ENCODE measurements around the gene RANBP17.
A peak's percentile ranks its signal among the peaks of the same experiment; 100 is the strongest.
"Not testable (repeated sequence)": the region's sequence is repeated elsewhere in the genome, so short reads cannot be mapped to it uniquely, and the experiment has no call there.

The RANBP17 gene
- total RNA-seq, result 0.36 to 1.4 reads per million in 2 donors

DNA sequence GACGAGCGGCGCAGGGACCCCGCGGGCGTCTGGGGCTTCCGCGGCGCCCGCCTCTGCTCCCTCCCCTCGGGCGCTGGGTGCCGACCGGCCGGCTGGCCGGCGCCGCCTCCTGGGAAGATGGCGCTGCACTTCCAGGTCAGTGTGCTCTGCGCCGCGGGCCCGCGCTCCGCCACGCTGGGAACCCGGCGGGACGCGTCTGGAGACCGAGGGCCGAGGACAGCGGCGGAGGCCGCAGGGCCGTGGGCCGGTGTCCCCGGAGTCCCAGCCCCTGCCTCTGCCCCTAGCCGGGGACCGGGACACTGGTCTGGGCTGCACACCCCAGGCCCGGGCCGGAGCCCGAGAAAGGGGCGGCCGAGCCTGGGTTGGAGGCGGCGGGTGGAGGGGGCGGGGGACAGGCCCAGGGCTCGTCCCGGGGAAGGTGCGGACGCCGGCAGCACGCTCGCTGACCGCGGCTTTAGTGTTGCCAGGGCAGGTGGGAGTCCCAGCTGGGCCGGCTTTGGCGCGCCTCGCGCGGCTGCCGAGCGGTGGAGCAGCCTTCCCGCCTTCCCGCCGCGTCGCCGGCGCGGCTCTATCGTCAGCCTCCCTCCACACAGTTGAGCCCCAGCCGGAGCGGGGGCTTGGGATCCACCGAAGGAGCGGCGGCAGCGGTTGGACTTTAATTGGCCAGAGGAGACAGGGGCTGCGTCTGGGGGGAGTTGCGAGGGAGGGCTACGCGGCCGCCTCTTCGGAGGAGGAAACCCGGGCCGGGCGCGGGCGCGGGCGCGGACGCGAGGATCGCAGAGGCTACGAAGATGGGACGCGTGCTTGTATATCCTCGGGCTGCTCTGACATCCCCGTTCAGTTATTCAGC lies at the start of gene RANBP17:
RANBP17 (plus strand) TSS at position 102 of the 850 bp plus-strand sequence.
- DNase-seq, result peak; percentile 7

DNA sequence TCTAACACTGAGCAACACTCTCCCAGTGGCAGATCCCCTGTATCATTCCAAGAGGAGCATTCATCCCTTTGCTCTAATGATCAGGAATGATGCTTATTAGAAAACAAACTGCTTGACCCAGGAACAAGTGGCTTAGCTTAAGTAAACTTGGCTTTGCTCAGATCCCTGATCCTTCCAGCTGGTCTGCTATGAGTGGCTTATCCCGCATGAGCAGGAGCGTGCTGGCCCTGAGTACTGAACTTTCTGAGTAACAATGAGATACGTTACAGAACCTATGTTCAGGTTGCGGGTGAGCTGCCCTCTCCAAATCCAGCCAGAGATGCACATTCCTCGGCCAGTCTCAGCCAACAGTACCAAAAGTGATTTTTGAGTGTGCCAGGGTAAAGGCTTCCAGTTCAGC lies 48.6 kb upstream of the RANBP17 start:
- no peak for DNase-seq

- DNase-seq, result no peak
These were observed 44.6 kb upstream of the RANBP17 start for GRCh38 chr5:170817195-170817594.

- no peak for DNase-seq
These were observed 43.6 kb upstream of the RANBP17 start for GRCh38 chr5:170818232-170818631.

- no peak for DNase-seq
These were observed 42.0 kb upstream of the RANBP17 start for GRCh38 chr5:170819824-170820223.

DNA sequence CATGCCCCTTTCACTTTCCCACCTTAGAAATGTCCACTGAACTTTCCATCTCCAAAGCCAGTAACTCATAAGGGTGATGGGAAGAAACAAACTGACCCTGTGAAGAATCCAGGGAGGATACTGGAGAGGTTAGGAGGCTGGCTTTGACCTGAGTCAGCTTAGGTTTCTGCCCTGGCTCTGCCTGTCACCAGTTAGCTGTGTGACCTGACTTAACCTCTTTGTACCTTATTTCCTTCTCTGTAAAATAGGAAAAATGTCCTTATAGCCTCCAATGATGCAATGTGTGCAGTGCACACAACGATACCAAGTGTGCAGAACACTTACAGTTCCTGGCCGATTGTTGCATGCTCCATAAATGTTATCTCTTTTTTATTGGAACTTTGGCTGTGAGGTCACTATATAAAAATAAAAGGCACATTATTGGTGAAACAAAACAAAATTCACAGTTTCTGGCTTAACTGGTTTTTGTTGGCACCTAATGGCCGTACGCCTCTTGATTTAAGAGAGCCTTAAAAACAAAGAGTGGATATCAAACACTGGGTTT lies 40.5 kb upstream of the RANBP17 start:
- DNase-seq, result no peak

DNA sequence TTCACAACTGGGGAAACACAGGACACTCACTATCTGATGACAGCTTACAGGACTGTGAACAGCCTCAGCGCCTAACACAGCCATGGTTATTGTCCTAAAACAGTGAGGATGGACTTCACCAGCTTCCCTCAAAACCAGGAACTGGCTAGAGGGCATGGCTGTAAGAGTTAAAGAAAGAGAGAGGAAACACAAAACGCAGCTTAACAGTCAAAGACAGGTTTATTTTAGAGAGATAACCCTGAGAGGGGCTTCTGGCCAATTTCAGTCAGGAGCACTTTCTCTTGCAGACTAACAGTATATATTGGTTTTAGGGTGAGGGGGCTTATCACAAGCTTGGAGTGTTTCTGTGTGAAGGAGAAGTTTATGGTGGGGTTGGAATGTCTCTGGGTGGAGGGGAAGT lies 35.7 kb upstream of the RANBP17 start:
- DNase-seq, result no peak

DNA sequence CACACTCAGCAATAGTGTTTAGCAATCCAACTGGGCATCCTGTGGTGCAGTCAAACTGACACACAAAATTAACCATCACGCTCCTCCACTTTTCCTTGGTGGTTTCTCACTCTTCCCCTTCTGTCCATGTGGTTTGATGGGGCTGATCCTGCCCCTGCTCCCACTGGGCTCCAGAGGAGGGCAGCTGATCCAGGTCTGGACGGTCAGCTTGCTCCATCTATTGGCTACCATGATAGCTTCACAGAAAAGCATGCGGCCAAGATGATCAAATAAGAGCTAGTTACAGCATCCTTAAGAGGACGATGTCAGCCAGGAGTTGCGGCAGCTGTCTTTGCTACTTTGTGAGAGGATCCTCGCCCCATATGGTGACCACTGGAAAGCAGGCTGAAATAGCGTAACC lies 29.6 kb upstream of the RANBP17 start:
- no peak for DNase-seq

DNA sequence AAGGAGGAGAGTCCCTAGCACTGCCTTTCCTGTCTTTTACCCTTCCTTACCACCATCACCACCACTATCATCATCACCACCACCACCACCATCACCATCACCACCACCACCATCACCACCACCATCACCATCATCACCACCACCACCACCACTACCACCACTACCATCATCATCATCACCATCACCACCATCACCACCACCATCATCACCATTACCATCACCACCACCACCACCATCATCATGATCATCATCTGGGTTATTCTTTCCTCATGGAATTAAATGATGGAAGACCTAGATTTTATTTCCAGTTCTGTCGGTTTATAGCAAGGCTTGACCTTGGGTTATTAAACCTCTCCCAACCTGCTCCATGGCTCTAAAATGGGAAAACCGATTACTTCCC lies 27.8 kb upstream of the RANBP17 start:
- DNase-seq, result not testable (repeated sequence)

DNA sequence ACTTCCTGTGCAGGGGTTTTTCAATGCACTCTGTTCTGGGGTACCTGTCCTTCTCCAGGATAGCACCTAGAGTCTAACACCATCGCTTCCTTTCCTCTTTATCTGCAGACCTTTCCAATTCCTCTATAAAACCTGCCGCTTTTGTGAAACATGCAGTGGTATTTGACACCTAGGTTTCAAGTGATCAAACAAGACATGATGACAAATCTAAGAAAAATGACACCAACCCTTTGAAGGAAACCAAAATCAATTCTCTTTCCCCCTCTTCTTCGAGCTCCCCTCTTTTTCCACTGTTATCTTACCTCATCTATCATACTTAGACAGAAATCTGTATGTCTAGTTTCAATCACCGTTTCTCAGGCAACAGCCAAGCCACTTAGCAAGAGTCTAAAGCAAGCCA lies 25.6 kb upstream of the RANBP17 start:
- DNase-seq, result no peak

DNA sequence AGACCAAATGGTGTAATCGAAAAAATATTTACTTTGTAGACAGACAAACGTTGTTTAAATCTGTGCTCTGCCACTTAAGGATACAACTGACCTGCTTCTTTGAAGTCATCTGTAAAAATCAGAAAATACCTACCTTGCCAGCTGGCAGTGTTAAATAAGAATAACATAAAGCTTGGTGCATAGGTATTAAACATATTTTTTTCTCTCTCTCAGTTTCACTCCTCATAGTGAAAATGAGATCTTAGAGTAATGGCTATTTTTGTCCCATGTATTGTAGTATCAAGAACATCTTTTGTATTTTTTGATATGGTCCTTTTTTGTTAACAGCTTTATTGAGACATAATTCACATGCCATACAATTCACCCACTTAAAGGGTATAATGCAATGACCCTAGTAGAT lies 17.9 kb upstream of the RANBP17 start:
- DNase-seq, result no peak

DNA sequence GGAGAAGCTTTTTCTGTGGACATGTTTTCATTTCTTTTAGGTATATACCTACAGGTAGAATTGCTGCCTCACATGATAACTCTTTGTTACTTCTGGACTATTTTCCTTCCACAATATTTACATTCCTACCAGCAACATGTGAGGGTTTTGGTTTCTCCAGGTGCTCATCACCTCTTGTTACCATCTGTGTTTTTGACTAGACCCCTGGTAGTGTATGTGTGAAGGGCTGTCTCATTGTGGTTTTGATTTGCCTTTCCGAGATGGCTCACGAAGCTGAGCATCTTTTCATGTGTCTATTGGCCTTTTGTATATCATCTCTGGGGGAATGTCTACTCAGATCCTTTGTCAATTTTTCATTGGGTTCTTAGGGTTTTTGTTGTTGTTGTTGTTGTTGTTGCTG lies 17.2 kb upstream of the RANBP17 start:
- DNase-seq, result no peak

DNA sequence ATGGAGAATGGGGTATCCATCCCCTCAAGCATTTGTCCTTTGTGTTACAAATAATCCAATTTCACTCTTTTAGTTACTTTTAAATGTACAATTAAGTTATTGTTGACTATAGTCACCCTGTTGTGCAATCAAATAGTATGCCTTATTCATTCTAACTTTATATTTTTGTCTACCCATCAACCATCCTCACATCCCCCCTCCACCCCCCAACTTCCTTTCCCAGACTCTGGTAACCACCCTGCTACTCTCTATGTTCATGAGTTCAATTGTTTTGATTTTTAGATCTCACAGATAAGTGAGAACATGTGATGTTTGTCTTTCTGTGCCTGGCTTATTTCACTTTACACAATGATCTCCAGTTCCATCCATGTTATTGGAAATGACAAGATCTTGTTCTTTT lies 15.4 kb upstream of the RANBP17 start:
- DNase-seq, result no peak

DNA sequence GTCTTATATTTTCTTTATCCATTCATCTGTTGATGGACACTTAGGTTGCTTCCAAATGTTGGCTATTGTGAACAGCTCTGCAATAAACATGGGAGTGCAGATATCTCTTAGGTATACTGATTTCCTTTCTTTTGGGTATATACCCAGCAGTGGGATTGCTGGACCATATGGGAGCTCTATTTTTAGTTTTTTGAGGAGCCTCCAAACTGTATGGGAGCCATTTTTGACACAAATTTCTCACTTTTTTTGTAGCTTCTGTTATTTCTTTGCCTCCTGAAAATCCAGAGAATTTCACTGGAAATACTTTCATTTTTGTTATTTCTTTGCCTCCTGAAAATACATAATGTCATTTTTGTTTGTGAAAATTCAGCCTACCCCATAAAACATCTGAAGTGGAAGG lies 15.0 kb upstream of the RANBP17 start:
- DNase-seq, result no peak

DNA sequence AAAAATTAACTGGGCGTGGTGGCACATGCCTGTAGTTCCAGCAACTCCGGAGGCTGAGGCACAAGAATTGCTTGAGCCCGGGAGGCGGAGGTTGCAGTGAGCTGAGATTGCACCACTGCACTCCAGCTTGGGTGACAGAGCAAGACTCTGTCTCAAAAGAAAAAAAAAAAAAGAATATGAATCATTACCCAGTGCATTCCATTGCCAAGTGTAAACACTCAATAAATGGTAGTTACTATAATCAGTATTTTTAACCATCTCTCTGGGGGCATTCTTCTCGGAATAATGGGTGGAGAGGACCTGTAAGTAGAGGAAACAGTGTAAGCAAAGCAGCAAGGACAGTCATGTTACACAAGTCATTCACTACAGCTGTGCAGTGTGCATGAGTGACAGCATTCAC lies 13.8 kb upstream of the RANBP17 start:
- no peak for DNase-seq

DNA sequence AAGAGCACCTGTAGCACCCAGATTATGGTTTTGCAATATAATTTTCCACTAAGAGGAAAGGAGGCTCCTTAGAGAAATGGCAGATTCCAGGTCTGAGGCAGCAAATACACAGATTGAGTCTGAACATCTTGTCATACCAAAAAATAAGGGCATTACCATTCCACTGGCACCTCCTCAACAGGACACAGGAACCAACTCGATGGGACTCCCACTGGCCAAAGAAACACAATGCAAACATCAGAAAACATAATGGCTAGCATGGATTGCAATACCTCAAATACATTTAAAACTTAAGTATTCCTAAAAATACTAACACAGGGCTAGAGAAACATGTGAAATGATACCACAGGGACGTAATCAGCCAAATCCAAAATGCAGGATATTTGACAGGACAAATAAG lies 12.4 kb upstream of the RANBP17 start:
- DNase-seq, result no peak

- no peak for DNase-seq
These were observed 7.3 kb upstream of the RANBP17 start for GRCh38 chr5:170854566-170854965.

- DNase-seq, result no peak
These were observed 4.8 kb upstream of the RANBP17 start for GRCh38 chr5:170857066-170857465.

- no peak for DNase-seq
These were observed 1.4 kb upstream of the RANBP17 start for GRCh38 chr5:170860415-170860814.

GRCh38 chr5:170860818-170861666 lies 776 bp upstream of the RANBP17 start:
- DNase-seq, result no peak

DNA sequence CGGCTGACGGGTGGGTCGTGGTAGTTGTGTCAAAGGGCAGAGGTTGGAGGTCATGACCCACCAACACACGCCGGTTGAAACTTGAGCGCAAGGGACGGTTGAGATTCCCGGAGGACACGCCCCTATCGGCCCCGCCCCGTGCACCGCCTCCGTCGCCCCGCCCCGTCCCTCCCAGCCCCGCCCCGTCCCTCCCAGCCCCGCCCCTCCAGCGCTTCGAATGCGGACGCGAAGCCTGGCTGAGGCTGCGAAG lies 226 bp upstream of the RANBP17 start:
- DNase-seq, result no peak

- DNase-seq, result no peak
These were observed 1.8 kb downstream of the RANBP17 start for GRCh38 chr5:170863646-170864045.

- DNase-seq, result no peak
These were observed 3.8 kb downstream of the RANBP17 start for GRCh38 chr5:170865622-170866021.

GRCh38 chr5:170867825-170868224 lies 6.0 kb downstream of the RANBP17 start:
- no peak for DNase-seq
